ENCODE measurements around the gene PTPN14.

PTPN14 gene

DNA sequence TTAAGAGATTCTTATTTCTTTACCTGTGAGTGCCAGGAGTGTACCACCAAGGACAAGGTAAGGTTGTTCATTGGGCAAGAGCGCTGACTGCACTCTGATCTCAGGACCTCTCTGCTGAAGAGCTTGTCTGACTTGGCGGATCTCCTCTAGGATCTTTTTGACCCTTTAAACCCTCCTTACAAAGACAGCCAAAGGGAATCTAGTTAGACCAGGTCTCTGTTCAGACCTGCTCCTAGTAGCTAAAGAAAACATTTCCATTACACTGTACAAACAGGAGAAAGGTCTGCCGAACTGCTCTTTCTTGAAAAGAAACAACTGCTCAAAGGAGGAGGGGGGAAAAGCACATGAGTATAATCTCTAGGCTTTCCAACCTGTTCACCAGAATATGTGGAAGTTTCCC is 221.2 kb downstream of the PTPN14 start (continued):
- TF ChIP-seq, protein P1, sequence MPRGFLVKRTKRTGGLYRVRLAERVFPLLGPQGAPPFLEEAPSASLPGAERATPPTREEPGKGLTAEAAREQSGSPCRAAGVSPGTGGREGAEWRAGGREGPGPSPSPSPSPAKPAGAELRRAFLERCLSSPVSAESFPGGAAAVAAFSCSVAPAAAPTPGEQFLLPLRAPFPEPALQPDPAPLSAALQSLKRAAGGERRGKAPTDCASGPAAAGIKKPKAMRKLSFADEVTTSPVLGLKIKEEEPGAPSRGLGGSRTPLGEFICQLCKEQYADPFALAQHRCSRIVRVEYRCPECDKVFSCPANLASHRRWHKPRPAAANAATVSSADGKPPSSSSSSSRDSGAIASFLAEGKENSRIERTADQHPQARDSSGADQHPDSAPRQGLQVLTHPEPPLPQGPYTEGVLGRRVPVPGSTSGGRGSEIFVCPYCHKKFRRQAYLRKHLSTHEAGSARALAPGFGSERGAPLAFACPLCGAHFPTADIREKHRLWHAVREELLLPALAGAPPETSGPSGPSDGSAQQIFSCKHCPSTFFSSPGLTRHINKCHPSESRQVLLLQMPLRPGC (tag by site-specific recombination; IDR thresholded peaks at IDR 0.05): no peak
- TF ChIP-seq YY2 (tag by site-specific recombination; IDR thresholded peaks at IDR 0.05) (no peak), ZNF777 (tag by site-specific recombination; IDR thresholded peaks at IDR 0.05; ENCODE audit: borderline replicate concordance) (no peak)

DNA sequence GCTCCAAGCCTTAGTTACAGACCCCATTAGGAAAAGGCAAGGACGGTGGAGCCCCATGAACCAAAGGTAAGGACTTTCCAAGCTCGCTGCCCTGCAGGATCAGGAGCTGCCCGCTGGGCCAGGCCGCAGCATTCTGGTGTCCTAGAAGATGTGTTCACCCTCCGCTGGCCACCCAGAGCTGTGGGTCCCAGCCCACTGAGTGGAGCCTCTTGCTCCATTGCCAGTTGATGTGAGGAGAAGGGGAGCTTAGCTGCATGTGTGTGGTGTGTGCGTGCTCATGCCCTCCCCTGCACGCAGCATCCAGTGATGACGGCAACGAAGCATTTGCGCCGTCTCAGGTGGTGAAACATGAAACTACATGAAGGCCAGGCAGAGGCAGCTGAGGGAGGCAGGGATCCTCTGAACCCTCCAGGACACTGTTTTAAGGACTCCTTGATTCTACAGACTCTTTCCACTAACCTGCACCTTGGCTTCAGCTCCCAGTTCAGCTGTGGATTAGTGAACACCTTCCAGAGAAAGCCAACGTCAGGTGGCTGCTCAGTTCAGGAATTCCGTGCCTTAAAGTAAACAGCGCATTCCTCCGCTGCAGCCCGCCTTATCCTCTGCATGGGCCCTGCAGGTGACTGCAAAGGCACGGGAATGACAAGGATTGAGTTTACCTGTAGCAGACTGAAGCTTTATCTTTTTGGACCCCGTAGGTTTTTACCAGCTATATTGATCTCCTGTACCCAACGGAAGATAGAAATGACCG is 221.8 kb downstream of the PTPN14 start:
- TF ChIP-seq ZNF548 (tag by site-specific recombination; IDR thresholded peaks at IDR 0.05) (no peak), FEZF1 (tag by site-specific recombination; IDR thresholded peaks at IDR 0.05) (no peak), ZBTB48 (tag by site-specific recombination; IDR thresholded peaks at IDR 0.05) (no peak)
- Histone ChIP-seq H3K27ac (ENCODE audit: extremely low read depth, low read depth, low read length) (no peak overlapping the region), H3K36me3 (ENCODE audit: control insufficient read depth in 2 of 2, insufficient read depth in 1 of 2, low read length in 2 of 2) (peaks cover 0 to 25% of the 10 kb centered on the region in 2 experiments; a peak in 1 of 3 replicates), H3K9me3 (ENCODE audit: control insufficient read depth, insufficient read depth, low read depth, low read length) (no peaks in the 10 kb centered on the region), H3K4me3 (ENCODE audit: low read depth, low read length) (no peak overlapping the region), H3K4me1 (ENCODE audit: control insufficient read depth, insufficient read depth, low read length) (no peaks in the 10 kb centered on the region)
- ChIA-PET POLR2A (interaction anchor here (1.1 kb wide), 1 partner anchor 69 kb away, joined by 3 read pairs; no protein-coding TSS in a partner anchor), CTCF (interaction anchor here (0.6 to 14.5 kb wide), 33 partner anchors 9 to 1074 kb away, joined by 3 to 428 read pairs (median 4); no protein-coding TSS in a partner anchor)

DNA sequence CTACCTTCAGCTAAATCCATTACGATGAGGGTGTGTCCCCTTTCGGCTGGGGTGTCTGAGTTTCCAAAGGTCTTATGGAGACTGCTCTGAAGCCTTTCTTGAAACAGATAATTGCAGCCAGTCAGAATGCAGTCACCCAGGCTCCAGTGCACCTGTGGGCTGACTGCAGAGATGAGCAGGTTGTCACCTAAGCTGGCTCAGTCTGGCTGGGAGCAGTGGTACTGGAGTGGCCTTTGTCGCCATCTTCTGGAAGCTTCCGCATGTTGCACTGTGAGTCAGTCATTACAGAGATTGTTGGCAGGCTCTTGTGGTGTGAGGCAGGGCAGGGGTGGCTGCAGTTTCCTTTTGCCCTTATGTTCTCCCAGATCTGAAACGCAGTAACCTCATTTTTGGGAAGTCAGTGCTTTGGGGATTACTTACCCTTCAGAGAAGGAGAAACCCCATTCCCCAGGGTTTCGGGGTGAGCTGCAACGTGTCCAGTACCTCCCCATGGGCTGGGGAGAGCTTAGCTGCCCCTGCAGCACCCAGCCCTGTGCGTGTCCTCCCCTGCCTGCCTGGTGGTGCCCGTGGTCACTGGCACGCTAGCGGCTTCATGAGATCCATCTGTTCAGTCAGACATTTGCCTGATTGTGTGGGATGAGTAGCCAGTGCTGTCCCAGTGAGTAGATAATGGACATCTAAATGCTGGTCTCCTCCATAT is 222.5 kb downstream of the PTPN14 start:
- H3K4me1 ChIP-seq (ENCODE audit: control insufficient read depth, insufficient read depth, low read length): no peaks in the 10 kb centered on the region
- CTCF ChIA-PET: interaction anchor here (0.6 to 14.5 kb wide), 34 partner anchors 10 to 828 kb away, joined by 3 to 428 read pairs (median 4); no protein-coding TSS in a partner anchor
- no peaks in the 10 kb centered on the region for H3K9me3 ChIP-seq (ENCODE audit: control insufficient read depth, insufficient read depth, low read depth, low read length)
- H3K36me3 ChIP-seq (ENCODE audit: control insufficient read depth in 2 of 2, insufficient read depth in 1 of 2, low read length in 2 of 2): peaks cover 0 to 18% of the 10 kb centered on the region in 2 experiments; a peak in 1 of 3 replicates
- POLR2A ChIA-PET: interaction anchor here (1.1 kb wide), 1 partner anchor 68 kb away, joined by 3 read pairs; no protein-coding TSS in a partner anchor
- no peak overlapping the region for H3K4me3 ChIP-seq (ENCODE audit: low read depth, low read length)
- no peak for TF ChIP-seq ZSCAN23 (tag by site-specific recombination; IDR thresholded peaks at IDR 0.05)
- TF ChIP-seq SCRT2 (tag by site-specific recombination; IDR thresholded peaks at IDR 0.05): peak; percentile 70
- TF ChIP-seq MYNN (tag by site-specific recombination; IDR thresholded peaks at IDR 0.05; ENCODE audit: borderline replicate concordance): no peak
- 0 out of 2 replicates have a peak, but pooled peaks have one; percentile 21 for TF ChIP-seq KLF10 (tag by site-specific recombination; IDR thresholded peaks at IDR 0.05)
- TF ChIP-seq ZNF654 (tag by site-specific recombination; IDR thresholded peaks at IDR 0.05; ENCODE audit: low read depth): peak; percentile 95
- no peak for TF ChIP-seq ZNF629 (tag by site-specific recombination; IDR thresholded peaks at IDR 0.05)
- no peak for TF ChIP-seq ZNF707 (tag by site-specific recombination; IDR thresholded peaks at IDR 0.05)
- TF ChIP-seq, protein P2, sequence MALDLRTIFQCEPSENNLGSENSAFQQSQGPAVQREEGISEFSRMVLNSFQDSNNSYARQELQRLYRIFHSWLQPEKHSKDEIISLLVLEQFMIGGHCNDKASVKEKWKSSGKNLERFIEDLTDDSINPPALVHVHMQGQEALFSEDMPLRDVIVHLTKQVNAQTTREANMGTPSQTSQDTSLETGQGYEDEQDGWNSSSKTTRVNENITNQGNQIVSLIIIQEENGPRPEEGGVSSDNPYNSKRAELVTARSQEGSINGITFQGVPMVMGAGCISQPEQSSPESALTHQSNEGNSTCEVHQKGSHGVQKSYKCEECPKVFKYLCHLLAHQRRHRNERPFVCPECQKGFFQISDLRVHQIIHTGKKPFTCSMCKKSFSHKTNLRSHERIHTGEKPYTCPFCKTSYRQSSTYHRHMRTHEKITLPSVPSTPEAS (tag by site-specific recombination; IDR thresholded peaks at IDR 0.05): peak; percentile 52; the same call in 1 of the 2 replicates
- TF ChIP-seq ZBTB8A (tag by site-specific recombination; IDR thresholded peaks at IDR 0.05): no peak
- TF ChIP-seq, protein P3, sequence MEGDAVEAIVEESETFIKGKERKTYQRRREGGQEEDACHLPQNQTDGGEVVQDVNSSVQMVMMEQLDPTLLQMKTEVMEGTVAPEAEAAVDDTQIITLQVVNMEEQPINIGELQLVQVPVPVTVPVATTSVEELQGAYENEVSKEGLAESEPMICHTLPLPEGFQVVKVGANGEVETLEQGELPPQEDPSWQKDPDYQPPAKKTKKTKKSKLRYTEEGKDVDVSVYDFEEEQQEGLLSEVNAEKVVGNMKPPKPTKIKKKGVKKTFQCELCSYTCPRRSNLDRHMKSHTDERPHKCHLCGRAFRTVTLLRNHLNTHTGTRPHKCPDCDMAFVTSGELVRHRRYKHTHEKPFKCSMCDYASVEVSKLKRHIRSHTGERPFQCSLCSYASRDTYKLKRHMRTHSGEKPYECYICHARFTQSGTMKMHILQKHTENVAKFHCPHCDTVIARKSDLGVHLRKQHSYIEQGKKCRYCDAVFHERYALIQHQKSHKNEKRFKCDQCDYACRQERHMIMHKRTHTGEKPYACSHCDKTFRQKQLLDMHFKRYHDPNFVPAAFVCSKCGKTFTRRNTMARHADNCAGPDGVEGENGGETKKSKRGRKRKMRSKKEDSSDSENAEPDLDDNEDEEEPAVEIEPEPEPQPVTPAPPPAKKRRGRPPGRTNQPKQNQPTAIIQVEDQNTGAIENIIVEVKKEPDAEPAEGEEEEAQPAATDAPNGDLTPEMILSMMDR (tag by site-specific recombination; IDR thresholded peaks at IDR 0.05): peak; percentile 90
- TF ChIP-seq ZFP37 (tag by site-specific recombination; IDR thresholded peaks at IDR 0.05): 0 out of 2 replicates have a peak, but pooled peaks have one; percentile 53
- 0 out of 2 replicates have a peak, but pooled peaks have one; percentile 21 for TF ChIP-seq ZSCAN30 (tag by site-specific recombination; IDR thresholded peaks at IDR 0.05)
- TF ChIP-seq ZNF2 (tag by site-specific recombination; IDR thresholded peaks at IDR 0.05): peak; percentile 61; the same call in 1 of the 2 replicates
- TF ChIP-seq ZEB2 (tag by site-specific recombination; IDR thresholded peaks at IDR 0.05): 0 out of 2 replicates have a peak, but pooled peaks have one; percentile 34
- TF ChIP-seq, protein P4, sequence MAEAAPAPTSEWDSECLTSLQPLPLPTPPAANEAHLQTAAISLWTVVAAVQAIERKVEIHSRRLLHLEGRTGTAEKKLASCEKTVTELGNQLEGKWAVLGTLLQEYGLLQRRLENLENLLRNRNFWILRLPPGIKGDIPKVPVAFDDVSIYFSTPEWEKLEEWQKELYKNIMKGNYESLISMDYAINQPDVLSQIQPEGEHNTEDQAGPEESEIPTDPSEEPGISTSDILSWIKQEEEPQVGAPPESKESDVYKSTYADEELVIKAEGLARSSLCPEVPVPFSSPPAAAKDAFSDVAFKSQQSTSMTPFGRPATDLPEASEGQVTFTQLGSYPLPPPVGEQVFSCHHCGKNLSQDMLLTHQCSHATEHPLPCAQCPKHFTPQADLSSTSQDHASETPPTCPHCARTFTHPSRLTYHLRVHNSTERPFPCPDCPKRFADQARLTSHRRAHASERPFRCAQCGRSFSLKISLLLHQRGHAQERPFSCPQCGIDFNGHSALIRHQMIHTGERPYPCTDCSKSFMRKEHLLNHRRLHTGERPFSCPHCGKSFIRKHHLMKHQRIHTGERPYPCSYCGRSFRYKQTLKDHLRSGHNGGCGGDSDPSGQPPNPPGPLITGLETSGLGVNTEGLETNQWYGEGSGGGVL (tag by site-specific recombination; IDR thresholded peaks at IDR 0.05): no peak
- 0 out of 2 replicates have a peak, but pooled peaks have one; percentile 49 for TF ChIP-seq SCRT1 (tag by site-specific recombination; IDR thresholded peaks at IDR 0.05; ENCODE audit: borderline replicate concordance)
- TF ChIP-seq ZNF292 (tag by site-specific recombination; IDR thresholded peaks at IDR 0.05; ENCODE audit: borderline replicate concordance, low read depth): no peak
- TF ChIP-seq ZNF660 (tag by site-specific recombination; IDR thresholded peaks at IDR 0.05): peak; percentile 69
- no peak overlapping the region for H3K27ac ChIP-seq (ENCODE audit: extremely low read depth, low read depth, low read length)

All from HEK293 (cell line).